ENCODE results near the gene PPFIA3.
"Not testable (repeated sequence)": the region's sequence is repeated elsewhere in the genome, so short reads cannot be mapped to it uniquely, and the experiment has no call there.

The PPFIA3 gene

DNA sequence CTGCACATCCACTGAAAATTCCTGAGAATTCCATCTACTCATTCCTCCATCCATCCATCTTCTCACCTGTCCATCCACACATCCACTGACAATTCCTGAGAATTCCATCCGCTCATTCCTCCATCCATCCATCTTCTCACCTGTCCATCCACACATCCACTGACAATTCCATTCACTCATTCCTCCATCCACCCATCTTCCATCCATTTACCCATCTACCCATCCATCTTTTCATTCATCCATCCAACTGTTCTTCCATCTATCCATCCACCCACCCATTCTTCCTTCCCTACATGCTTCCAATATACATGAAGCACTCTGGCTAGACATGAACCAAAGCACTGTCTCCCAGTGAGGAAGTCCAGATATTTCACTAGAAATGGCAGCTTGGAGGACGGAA, 53.9 kb downstream of the PPFIA3 start:
- DNase-seq (ENCODE audit: low read depth, low spot score) = no peak

DNA sequence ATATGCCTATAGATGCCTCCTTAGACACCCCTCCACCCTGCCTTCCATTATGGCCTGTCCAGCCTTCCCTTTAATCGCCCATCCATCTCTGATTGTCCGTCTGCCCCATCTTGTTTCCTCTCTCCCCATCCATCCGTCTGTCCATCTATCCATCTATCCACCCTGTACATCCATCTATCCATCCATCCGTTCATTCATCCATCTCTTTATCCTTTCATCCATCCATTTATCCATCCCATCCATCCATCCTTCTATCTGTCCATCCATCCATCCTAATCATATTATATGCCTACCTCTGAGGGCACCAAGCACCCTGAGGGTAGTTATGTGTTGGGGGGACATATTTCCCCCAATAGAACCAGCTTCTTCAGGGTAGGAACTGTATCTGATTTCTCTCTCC, 61.3 kb downstream of the PPFIA3 start:
- no peak for DNase-seq (ENCODE audit: low read depth, low spot score)

DNA sequence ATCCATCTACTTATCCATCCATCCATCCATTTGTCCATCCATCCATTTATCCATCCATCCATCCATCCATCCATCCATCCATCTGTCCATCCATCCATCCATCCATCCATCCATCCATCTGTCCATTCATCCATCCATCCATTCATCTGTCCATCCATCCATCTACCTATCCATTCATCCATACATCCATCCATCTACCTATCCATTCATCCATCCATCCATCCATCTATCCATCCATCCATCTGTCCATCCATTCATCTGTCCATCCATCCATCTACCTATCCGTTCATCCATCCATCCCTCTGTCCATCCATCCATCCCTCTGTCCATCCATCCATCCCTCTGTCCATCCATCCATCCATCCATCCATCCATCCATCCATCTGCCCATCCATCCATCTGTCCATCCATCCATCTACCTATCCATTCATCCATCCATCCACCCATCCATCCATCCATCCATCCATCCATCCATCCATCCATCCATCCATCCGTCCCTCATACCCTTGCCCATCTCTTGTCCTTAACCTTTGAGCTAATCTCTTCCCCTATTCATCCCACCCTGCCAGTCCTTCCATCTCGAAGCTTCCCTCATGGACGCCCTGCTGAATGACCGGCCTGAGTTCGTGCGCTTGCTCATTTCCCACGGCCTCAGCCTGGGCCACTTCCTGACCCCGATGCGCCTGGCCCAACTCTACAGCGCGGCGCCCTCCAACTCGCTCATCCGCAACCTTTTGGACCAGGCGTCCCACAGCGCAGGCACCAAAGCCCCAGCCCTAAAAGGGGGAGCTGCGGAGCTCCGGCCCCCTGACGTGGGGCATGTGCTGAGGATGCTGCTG, 62.9 kb downstream of the PPFIA3 start:
- not testable (repeated sequence) for DNase-seq (ENCODE audit: low read depth, low spot score)

DNA sequence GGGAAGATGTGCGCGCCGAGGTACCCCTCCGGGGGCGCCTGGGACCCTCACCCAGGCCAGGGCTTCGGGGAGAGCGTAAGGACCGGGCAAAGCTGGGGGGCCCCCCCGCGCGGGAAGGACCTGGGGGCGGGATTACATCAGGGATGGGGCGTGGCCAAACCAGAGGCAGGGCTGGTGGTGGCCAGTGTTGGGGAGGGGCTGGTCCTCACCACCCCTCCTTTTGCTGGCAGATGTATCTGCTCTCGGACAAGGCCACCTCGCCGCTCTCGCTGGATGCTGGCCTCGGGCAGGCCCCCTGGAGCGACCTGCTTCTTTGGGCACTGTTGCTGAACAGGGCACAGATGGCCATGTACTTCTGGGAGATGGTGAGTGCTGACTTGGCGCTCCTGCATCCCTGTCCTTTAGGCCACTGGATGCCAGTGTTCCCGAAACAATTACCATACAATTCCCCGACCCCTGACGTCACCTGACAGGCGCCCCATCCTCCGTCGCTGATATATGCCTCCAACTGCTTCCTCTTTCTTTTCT, 63.6 kb downstream of the PPFIA3 start:
- no peak for DNase-seq (ENCODE audit: low read depth, low spot score)

DNA sequence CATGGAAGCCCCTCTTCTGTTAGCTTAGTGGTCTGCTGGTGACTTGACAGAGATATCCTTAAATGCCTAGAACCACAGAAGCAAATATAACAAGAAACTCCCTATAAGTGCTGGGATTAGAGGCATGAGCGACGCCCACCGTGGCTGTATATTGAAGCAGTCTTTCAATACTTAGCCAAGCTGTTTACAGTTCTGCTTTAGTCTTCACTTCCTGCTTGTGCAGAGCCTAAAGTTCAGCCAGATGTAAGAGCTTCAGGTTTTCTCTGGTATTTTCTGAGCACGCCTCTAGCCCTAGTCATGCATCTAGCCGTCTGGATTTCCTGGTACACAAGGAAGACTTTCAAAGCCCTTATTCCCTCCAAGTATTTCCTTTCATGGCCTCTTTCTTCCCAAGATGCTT, 66.8 kb downstream of the PPFIA3 start:
- no peak for DNase-seq (ENCODE audit: low read depth, low spot score)

DNA sequence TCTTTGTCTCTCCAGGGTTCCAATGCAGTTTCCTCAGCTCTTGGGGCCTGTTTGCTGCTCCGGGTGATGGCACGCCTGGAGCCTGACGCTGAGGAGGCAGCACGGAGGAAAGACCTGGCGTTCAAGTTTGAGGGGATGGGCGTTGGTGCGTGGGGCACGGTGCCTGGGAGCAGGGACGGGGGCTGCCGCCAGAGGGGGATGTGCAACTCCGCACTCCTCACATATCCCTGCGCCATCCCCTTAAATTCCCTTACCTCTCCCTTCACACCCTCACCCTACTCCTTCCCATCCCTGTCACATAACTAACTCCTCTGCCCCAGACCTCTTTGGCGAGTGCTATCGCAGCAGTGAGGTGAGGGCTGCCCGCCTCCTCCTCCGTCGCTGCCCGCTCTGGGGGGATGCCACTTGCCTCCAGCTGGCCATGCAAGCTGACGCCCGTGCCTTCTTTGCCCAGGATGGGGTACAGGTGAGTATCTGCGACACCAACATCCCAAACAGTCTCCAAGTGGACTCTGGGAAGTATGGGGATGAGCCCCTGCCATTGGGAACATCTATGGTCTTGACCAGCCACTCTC, 69.4 kb downstream of the PPFIA3 start:
- DNase-seq (ENCODE audit: low read depth, low spot score) = no peak

DNA sequence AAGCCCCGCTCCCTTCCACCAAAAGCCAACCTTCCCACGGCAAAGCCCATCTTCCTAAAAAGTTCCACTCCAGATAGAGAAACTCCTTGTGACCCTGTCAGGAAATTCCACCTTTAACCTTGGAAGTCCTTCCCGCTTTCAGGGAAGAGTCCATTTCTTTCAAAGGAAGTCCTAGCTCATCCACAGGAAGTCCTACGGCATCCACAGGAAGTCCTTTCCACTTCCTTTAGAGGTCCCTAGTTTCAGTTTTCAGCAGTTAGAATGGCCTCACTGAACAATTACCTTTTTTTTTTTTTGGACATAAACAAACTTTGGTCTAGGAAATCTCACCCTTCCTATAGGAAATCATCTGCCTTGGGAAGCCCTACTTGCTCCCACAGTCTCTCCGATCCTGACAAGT, 69.9 kb downstream of the PPFIA3 start:
- DNase-seq (ENCODE audit: low read depth, low spot score) = no peak

DNA sequence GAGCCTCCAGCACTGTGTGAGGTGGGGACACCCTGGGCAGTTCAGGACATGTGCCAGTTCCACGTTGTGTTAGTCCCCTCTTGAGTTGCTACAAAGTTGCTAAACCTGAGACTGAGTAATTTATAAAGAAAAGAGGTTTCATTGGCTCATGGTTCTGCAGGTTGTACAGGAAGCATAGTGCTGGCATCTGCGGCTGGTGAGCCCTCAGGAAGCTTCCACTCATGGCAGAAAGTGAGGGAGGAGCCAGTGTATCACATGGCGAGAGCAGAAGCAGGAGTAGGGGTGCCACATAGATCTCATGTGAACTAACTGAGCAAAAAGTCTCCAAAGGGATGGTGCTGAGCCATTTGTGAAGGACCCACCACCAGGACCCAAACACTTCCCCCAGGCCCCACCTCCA, 71.4 kb downstream of the PPFIA3 start:
- DNase-seq (ENCODE audit: low read depth, low spot score) = no peak

DNA sequence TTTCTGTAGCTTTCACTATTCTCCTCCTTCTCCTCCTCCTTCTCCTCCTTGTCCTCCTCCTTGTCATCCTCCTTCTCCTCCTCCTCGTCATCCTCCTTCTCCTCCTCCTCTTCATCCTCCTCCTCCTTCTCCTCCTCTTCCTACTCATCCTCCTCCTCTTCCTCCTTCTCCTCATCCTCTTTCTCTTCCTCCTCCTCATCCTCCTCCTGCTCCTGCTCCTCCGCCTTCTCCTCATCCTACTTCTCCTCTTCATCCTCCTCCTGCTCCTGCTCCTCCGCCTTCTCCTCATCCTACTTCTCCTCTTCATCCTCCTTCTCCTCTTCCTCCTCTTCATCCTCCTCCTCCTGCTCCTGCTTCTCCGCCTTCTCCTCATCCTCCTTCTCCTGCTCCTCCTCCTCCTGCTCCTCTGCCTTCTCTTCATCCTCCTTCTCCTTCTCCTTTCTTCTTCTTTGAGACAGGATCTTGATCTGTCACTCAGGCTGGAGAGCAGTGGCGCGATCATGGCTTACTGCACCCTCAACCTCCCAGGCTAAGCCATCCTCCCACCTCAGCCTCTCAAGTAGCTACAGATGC, 74.6 kb downstream of the PPFIA3 start:
- DNase-seq (ENCODE audit: low read depth, low spot score) = no peak

DNA sequence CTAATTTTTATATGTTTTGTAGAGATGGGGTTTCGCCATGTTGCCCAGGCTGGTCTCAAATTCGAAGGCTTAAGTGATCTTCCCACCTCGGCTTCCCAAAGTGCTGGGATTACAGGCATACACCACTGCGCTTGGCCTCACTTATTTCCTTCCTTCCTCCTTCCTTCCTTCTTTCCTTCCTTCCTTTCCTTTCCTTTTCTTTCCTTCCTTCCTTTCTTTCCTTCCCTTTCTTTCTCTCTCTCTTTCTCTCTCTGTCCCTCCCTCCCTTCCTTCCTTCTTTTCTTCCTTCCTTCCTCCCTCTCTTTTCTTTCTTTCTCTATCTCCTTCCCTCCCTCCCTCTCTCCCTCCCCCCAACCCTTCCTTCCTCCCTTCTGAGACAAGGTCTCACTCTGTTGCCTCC, 75.1 kb downstream of the PPFIA3 start:
- no peak for DNase-seq (ENCODE audit: low read depth, low spot score)

DNA sequence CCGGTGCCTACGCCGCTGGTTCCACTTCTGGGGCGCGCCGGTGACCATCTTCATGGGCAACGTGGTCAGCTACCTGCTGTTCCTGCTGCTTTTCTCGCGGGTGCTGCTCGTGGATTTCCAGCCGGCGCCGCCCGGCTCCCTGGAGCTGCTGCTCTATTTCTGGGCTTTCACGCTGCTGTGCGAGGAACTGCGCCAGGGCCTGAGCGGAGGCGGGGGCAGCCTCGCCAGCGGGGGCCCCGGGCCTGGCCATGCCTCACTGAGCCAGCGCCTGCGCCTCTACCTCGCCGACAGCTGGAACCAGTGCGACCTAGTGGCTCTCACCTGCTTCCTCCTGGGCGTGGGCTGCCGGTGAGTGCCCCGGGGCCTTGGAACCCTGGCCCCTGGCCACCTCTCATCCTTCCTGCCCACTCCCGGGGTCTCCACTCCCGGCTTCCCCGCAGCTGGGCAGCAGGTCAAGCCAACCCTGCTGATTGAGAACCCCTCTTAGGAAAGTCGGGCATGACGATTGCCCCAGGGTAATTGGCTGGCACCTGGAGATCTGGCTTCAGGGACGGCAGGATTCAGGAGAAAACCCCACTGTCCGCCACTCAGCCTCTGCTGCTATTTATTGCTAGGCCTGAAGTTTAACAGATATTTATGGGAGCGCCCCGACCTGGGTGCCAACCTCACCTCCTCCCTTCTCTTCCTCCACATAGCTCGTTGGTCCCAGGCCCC, 77.3 kb downstream of the PPFIA3 start:
- peak; percentile 36 for DNase-seq (ENCODE audit: low read depth, low spot score)

DNA sequence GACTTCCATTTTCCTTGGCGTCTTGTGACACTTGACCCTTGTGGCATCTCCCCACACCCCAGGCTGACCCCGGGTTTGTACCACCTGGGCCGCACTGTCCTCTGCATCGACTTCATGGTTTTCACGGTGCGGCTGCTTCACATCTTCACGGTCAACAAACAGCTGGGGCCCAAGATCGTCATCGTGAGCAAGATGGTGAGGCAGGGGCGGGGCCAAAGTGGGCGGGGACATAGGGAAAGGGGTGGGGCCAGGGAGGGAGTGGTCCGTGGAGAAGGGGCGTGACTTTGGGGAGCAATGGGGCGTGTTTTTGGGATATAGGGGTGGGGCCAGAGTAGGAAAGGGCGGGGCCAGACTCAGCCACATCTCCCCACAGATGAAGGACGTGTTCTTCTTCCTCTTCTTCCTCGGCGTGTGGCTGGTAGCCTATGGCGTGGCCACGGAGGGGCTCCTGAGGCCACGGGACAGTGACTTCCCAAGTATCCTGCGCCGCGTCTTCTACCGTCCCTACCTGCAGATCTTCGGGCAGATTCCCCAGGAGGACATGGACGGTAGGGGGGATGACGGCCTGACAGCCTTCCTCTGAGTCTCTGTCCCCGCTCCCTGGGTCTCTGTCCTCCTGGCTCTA, 81.0 kb downstream of the PPFIA3 start:
- no peak for DNase-seq (ENCODE audit: low read depth, low spot score)
